Ovary (tissue), 9 donors: ENCODE data around the gene AKAP6. TPM values are rescaled to one million over a fixed set of nuclear protein-coding genes. Genes with fewer than 3 reads are reported as not detected.
A peak's percentile ranks its signal among the peaks of the same experiment; 100 is the strongest.

Experiments
- DNase-seq, 5 donors: peaks; one replicate each; pipeline ENCODE4 v3.0.0-alpha.2; 2019 to 2020
- H3K27ac ChIP-seq, 2 donors: fragments of 200-600 bp; one replicate each; pipeline versions ENCODE4 v1.5.1 to v1.8.0; 2019 to 2022
- H3K27me3 ChIP-seq: fragments of 200-600 bp; one replicate; pipeline ENCODE4 v1.8.0; 2022
- H3K36me3 ChIP-seq: fragments of 200-600 bp; sonication (generic); one replicate; pipeline ENCODE4 v1.5.1; 2019
- H3K4me1 ChIP-seq: one replicate; pipeline ENCODE4 v1.8.1; 2013; ENCODE audit warnings: mild to moderate bottlenecking, moderate library complexity; ENCODE audit not compliant: insufficient read depth
- H3K4me3 ChIP-seq: fragments of 200-600 bp; sonication (generic); one replicate; pipeline ENCODE4 v1.5.1; 2017
- H3K9me3 ChIP-seq, 2 donors: fragments of 200-600 bp in 1 of 2; sonication (generic) in 1 of 2; one replicate each; pipeline versions ENCODE4 v1.5.1 to v1.8.1; 2013 to 2019; ENCODE audit warnings: mild to moderate bottlenecking in 1 of 2, moderate library complexity in 1 of 2
- EP300 ChIP-seq: sonication (generic); formaldehyde crosslinking; IDR thresholded peaks from one replicate; pipeline ENCODE4 v1.6.1; 2017; ENCODE audit warnings: antibody characterized with exemption
- POLR2A ChIP-seq: fragments of 450-650 bp; IDR thresholded peaks from one replicate; pipeline ENCODE4 v1.6.1; 2017; ENCODE audit warnings: antibody characterized with exemption, mild to moderate bottlenecking, moderate library complexity
- WGBS, 3 donors: extraction: QIAGEN DNeasy Blood & Tissue Kit in 1 of 3; methylation state at CpG; one replicate each; pipeline versions ENCODE4 v1.1.5 to v1.1.7; 2013 to 2017; 5-methylcytosine and 5-hydroxymethylcytosine counted together
- intact Hi-C, 4 donors: fragments of 100-400 bp; cut with DNase I; formaldehyde crosslinking; loops; one replicate each; pipeline versions ENCODE4 v1.11.0 to v1.15.1; 2022 to 2023
- polyA plus RNA-seq, 2 donors: library from polyadenylated mRNA; stranded (reverse); fragments of 200-250 nt in 1 of 2; fragments of 350-450 nt in 1 of 2; fragmentation: Illumina TruSeq in 1 of 2; extraction: RNeasy Lipid Tissue Mini Kit (QIAGEN cat#74804) in 1 of 2; gene quantifications; one replicate each; pipeline ENCODE4 v1.2.3, GENCODE V29; 2013 to 2014
- total RNA-seq, 7 donors: library from RNA; depleted of rRNA in 2 of 7; stranded (reverse); fragments of >200 nt in 2 of 7; fragmentation: NEBNext Ultra II Directional in 3 of 7; extraction: Animal tissue kit (Norgen Biotek cat#: 25700) in 3 of 7; gene quantifications; one replicate each; pipeline versions ENCODE4 v1.1.0 to v1.2.4, GENCODE V29; 2016 to 2023
- TF ChIP-seq, protein P1 (sequence below), 3 donors: fragments of 450-650 bp in 2 of 3; fragments of 200-600 bp in 1 of 3; IDR thresholded peaks; one replicate each; pipeline versions ENCODE4 v1.5.1 to v1.8.0; 2016 to 2022; ENCODE audit warnings: antibody characterized with exemption in 3 of 3, mild to moderate bottlenecking in 1 of 3
- donor health status: DM: no; HTN: no; CAD: no; lungs with moderate emphysema.
- donor health status: DM: no; HTN: no; CAD: no.
- donor health status: Bipolar disorder and iron deficiency.
- donor health status: DM: yes; HTN: yes; CAD: no.
- donor health status: DM: no; HTN: no; CAD: no.
- donor health status: DM: yes; HTN: yes; CAD: no.

The AKAP6 gene
- total and polyA plus RNA-seq, 9 donors, result 2.3 to 13.1 (median 6.9) TPM

DNA sequence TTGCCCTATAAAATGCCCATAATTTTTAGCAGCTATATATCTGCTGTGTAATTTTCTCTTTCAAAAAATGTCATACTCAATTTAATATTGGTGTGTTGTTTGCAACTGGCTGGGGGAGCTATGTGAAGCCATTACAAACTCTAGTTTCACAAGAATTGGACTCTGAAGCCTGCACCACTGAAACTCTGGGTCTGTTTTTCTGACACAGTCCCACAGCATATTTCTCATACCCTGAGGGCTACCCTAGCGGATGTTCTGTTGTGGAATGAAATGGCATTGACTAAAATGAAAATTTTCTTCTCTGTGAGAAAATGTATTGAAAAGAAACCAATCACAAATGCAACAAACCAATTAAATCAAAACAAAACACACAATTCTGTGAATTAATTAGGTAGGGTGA lies 325.0 kb downstream of the AKAP6 start:
- TF ChIP-seq EP300 (no peak), POLR2A (no peak)
- TF ChIP-seq, protein P1, sequence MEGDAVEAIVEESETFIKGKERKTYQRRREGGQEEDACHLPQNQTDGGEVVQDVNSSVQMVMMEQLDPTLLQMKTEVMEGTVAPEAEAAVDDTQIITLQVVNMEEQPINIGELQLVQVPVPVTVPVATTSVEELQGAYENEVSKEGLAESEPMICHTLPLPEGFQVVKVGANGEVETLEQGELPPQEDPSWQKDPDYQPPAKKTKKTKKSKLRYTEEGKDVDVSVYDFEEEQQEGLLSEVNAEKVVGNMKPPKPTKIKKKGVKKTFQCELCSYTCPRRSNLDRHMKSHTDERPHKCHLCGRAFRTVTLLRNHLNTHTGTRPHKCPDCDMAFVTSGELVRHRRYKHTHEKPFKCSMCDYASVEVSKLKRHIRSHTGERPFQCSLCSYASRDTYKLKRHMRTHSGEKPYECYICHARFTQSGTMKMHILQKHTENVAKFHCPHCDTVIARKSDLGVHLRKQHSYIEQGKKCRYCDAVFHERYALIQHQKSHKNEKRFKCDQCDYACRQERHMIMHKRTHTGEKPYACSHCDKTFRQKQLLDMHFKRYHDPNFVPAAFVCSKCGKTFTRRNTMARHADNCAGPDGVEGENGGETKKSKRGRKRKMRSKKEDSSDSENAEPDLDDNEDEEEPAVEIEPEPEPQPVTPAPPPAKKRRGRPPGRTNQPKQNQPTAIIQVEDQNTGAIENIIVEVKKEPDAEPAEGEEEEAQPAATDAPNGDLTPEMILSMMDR (IDR thresholded peaks at IDR 0.05), result no peak
- peaks cover 1% of the 10 kb centered on the region for H3K4me1 ChIP-seq
- no peak overlapping the region for H3K27ac ChIP-seq
- H3K27me3 ChIP-seq, result no peaks in the 10 kb centered on the region
- no peaks in the 10 kb centered on the region for H3K36me3 ChIP-seq
- H3K4me3 ChIP-seq, result no peak overlapping the region
- intact Hi-C loops, result no loop called here
- no peaks in the 10 kb centered on the region for H3K9me3 ChIP-seq
- WGBS, 3 donors, result 95 to 100% (median 97%) methylated on average over 1 of the region's 1 CpG
- no peak for DNase-seq

DNA sequence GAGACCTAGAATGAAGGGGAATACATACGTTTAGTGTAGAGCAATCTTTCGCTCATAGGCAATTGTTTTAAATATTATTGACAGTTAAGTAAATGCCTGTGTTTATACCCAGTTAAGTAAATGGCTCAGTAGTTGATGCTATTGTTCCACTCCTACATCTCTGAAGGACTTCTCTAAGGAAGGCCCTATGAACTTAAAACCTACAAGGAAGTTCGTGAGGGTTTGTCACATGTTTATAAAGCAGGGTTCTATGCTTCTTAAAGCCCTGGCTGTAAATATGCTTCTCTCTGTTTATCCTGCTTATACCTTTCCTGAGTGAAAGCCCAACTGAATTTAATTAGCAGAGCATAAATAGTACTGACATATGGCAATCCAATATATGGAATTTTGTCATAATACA lies 327.5 kb downstream of the AKAP6 start:
- no peaks in the 10 kb centered on the region for H3K36me3 ChIP-seq
- H3K9me3 ChIP-seq, result no peaks in the 10 kb centered on the region
- no peak for TF ChIP-seq EP300
- no peak for TF ChIP-seq POLR2A
- TF ChIP-seq, protein P1 (IDR thresholded peaks at IDR 0.05), result no peak
- no peak overlapping the region for H3K27ac ChIP-seq
- intact Hi-C loops, result no loop called here
- WGBS, 3 donors, result 91 to 95% (median 94%) methylated on average over 3 of the region's 3 CpGs
- H3K27me3 ChIP-seq, result no peaks in the 10 kb centered on the region
- no peak for DNase-seq
- no peak overlapping the region for H3K4me3 ChIP-seq
- H3K4me1 ChIP-seq, result peaks cover 1% of the 10 kb centered on the region

DNA sequence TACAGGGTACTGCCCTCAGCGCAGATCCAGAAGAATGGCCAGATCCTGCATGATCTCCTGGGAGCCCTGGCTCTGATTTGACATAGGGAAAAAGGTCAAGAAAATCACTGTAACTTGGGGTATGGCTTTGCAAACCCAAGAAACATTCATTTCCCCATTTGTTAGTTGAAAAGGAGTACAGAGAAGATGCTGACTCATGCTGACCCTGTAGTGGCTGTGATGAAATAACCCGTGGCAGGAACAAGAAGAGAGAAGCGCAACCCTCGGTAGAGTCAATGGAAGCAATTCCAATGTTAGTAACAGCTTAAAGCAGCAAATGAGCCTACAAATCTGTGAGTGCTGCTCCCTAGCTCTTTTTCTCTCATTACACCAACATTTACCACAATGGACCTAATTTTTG lies 328.0 kb downstream of the AKAP6 start:
- intact Hi-C loops, result no loop called here
- H3K27me3 ChIP-seq, result no peaks in the 10 kb centered on the region
- H3K4me3 ChIP-seq, result no peak overlapping the region
- peak in 1 of 5 donors; percentile 28 for DNase-seq
- H3K36me3 ChIP-seq, result no peaks in the 10 kb centered on the region
- TF ChIP-seq POLR2A (no peak), EP300 (no peak)
- TF ChIP-seq, protein P1 (IDR thresholded peaks at IDR 0.05), result no peak
- no peak overlapping the region for H3K27ac ChIP-seq
- H3K4me1 ChIP-seq, result peaks cover 1% of the 10 kb centered on the region
- 40 to 83% (median 74%) methylated on average over 4 of the region's 4 CpGs for WGBS, 3 donors
- no peaks in the 10 kb centered on the region for H3K9me3 ChIP-seq

DNA sequence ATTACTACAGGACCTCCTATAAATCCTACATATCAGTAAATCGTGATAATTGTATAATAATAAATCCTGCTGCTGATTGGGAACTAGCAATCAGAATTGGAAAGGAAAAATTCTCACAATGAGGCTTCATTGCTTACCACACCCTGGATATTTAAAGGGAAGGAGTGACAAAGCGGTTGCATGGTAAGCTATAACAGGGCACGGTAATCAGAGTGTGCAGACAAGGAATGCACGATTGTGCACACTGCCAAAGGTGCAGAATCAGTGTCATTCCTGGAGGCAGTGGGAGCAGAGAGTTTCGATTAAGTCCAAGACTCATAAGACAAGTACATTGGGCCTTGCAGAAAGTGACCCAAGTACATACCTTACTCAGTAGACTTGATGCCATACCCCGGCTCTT lies 332.1 kb downstream of the AKAP6 start:
- TF ChIP-seq EP300 (no peak), POLR2A (no peak)
- TF ChIP-seq, protein P1 (IDR thresholded peaks at IDR 0.05), result no peak
- no peak for DNase-seq
- Histone ChIP-seq H3K27me3 (no peaks in the 10 kb centered on the region), H3K36me3 (no peaks in the 10 kb centered on the region), H3K9me3 (no peaks in the 10 kb centered on the region), H3K4me3 (no peak overlapping the region), H3K4me1 (peaks cover 1% of the 10 kb centered on the region), H3K27ac (no peak overlapping the region)
- intact Hi-C loops, result no loop called here
- WGBS, 3 donors, result 68 to 82% (median 79%) methylated on average over 6 of the region's 6 CpGs

DNA sequence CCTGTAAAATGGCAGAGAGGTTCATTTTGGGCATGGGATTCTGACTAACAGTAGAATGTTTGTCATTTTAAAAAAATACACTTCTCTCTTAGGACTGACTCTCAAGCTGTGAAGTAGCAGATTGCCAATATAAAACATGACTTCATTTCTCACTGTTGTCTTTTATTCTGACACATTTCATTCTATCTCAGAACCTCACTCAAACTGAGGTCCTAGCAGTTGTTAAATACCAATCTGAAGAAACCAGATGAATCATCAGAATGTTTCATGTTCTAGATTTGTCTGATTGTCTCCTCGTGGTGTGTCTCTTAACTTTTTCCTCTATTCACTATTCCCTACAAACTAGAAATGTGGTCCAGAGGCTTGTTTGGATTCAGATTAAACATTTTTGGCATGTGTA lies 333.1 kb downstream of the AKAP6 start:
- no peaks in the 10 kb centered on the region for H3K27me3 ChIP-seq
- no peak overlapping the region for H3K27ac ChIP-seq
- no peaks in the 10 kb centered on the region for H3K9me3 ChIP-seq
- intact Hi-C loops, result no loop called here
- peaks cover under 1% of the 10 kb centered on the region for H3K4me1 ChIP-seq
- DNase-seq, result no peak
- no peak overlapping the region for H3K4me3 ChIP-seq
- H3K36me3 ChIP-seq, result no peaks in the 10 kb centered on the region
- WGBS, 3 donors, result 48 to 69% (median 49%) methylated on average over 1 of the region's 1 CpG
- TF ChIP-seq EP300, result no peak
- TF ChIP-seq, protein P1 (IDR thresholded peaks at IDR 0.05), result no peak
- TF ChIP-seq POLR2A, result no peak
